ENCODE results near the gene SETD9. TPM values are rescaled to one million over a fixed set of nuclear protein-coding genes. Genes with fewer than 3 reads are reported as not detected.
A peak's percentile ranks its signal among the peaks of the same experiment; 100 is the strongest.

SETD9 gene
- total and polyA plus RNA-seq, 9 of the 15 experiments (the other 6 are each of a cell fraction or from before 2014, with no cell fraction given), result 10.8 to 32.6 (median 19.8) TPM

GRCh38 chr5:56910210-56910965 is 992 bp downstream of the SETD9 start (continued):
- TF ChIP-seq FOXO4 (CRISPR knock-in tag; IDR thresholded peaks at IDR 0.05) (no peak), E2F5 (CRISPR knock-in tag; IDR thresholded peaks at IDR 0.05) (no peak), SMARCB1 (IDR thresholded peaks at IDR 0.05; ENCODE audit: insufficient read length, low read depth) (no peak), MYC (IDR thresholded peaks at IDR 0.05; ENCODE audit: low read depth, low read length) (peak; percentile 75), MYC (CRISPR knock-in tag; IDR thresholded peaks at IDR 0.05; ENCODE audit: borderline replicate concordance, low read depth) (peak; percentile 91), ZNF511 (CRISPR knock-in tag; IDR thresholded peaks at IDR 0.05) (0 out of 2 replicates have a peak, but pooled peaks have one; percentile 60), PRDM10 (IDR thresholded peaks at IDR 0.05; ENCODE audit: partially characterized antibody) (no peak), ZNF212 (CRISPR knock-in tag; IDR thresholded peaks at IDR 0.05) (no peak), USF2 (CRISPR knock-in tag; IDR thresholded peaks at IDR 0.05) (peak; percentile 0; the same call in 1 of the 2 replicates), ZZZ3 (IDR thresholded peaks at IDR 0.05) (no peak), ZNF436 (CRISPR knock-in tag; IDR thresholded peaks at IDR 0.05) (no peak), ZNF431 (CRISPR knock-in tag; IDR thresholded peaks at IDR 0.05) (0 out of 2 replicates have a peak, but pooled peaks have one; percentile 38), SMARCE1 (IDR thresholded peaks at IDR 0.05) (no peak), NR2C1 (IDR thresholded peaks at IDR 0.05) (no peak), NR2C1 (tag; IDR thresholded peaks at IDR 0.05) (no peak), NFRKB (IDR thresholded peaks at IDR 0.05; ENCODE audit: low read depth) (0 out of 2 replicates have a peak, but pooled peaks have one; percentile 87), ZNF175 (CRISPR knock-in tag; IDR thresholded peaks at IDR 0.05; ENCODE audit: low read depth) (peak; percentile 63; the same call in 1 of the 2 replicates), ZNF146 (CRISPR knock-in tag; IDR thresholded peaks at IDR 0.05; ENCODE audit: unreplicated experiment) (peak; percentile 10), MTA2 (IDR thresholded peaks at IDR 0.05; ENCODE audit: low read depth) (no peak), KLF1 (tag; IDR thresholded peaks at IDR 0.05) (0 out of 2 replicates have a peak, but pooled peaks have one; percentile 44), HNRNPH1 (optimal IDR thresholded peaks at IDR 0.05; ENCODE audit: low read depth, low read length) (no peak)

Data from K562 (cell line).